Measurements from ENCODE around the gene TRAF1. TPM values are rescaled to one million over a fixed set of nuclear protein-coding genes. Genes with fewer than 3 reads are reported as not detected.

Gene TRAF1
- total RNA-seq, 1 donor from 2014 or later, result 1.4 TPM

DNA sequence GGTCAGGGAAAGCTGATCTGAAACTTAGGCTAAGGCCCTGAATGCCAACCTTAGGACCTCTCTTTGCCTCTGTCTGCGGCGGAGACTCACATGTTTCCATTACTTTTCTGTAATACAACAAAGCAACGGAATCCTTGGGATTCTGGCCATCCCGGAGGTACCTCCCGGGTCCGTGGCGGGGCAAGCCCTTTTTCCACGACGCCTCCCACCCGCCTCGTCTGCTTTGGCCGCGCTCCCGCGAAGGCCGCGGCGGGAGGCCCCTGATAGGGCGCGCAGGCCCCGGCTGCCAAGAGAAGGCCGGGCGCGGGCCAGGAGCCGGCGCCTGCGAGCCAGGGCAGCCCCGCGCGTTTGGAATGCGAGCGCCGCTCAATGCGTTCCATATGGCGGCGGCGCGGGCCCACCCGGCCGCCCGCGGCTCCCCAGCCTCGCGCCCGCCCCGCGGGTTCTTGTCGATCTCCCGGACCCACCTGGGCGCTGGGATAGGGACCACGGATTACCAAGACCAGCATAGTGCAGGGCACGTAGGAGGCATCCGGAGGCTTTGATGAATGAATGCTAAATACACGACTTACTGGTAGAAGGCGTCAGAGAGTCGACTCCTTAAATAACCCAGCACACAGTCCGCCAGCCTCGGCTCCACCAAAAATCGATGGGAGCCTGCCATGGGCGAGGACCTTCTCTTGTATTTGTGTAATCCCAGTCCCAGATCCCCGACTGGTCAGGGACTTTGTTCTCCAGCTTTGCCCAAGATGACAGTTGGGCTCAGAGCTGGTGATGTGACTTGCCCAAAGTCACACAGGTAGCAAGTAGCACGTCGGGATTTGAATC lies 32.1 kb downstream of the TRAF1 start:
- H3K27ac Mint-ChIP-seq (ENCODE audit: unreplicated experiment), result no peak overlapping the region
- peak; percentile 37 for DNase-seq (ENCODE audit: low spot score)
- H3K27me3 Mint-ChIP-seq (ENCODE audit: unreplicated experiment), result peaks cover 9% of the 10 kb centered on the region
- H3K9me3 Mint-ChIP-seq (ENCODE audit: unreplicated experiment), result no peaks in the 10 kb centered on the region
- H3K4me3 Mint-ChIP-seq (ENCODE audit: unreplicated experiment), result no peak overlapping the region
- TF ChIP-seq, protein P1, sequence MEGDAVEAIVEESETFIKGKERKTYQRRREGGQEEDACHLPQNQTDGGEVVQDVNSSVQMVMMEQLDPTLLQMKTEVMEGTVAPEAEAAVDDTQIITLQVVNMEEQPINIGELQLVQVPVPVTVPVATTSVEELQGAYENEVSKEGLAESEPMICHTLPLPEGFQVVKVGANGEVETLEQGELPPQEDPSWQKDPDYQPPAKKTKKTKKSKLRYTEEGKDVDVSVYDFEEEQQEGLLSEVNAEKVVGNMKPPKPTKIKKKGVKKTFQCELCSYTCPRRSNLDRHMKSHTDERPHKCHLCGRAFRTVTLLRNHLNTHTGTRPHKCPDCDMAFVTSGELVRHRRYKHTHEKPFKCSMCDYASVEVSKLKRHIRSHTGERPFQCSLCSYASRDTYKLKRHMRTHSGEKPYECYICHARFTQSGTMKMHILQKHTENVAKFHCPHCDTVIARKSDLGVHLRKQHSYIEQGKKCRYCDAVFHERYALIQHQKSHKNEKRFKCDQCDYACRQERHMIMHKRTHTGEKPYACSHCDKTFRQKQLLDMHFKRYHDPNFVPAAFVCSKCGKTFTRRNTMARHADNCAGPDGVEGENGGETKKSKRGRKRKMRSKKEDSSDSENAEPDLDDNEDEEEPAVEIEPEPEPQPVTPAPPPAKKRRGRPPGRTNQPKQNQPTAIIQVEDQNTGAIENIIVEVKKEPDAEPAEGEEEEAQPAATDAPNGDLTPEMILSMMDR (IDR thresholded peaks at IDR 0.05; ENCODE audit: unreplicated experiment), result no peak
- H3K4me1 Mint-ChIP-seq (ENCODE audit: unreplicated experiment), result no peaks in the 10 kb centered on the region
- H3K36me3 Mint-ChIP-seq (ENCODE audit: low read depth, unreplicated experiment), result no peaks in the 10 kb centered on the region

DNA sequence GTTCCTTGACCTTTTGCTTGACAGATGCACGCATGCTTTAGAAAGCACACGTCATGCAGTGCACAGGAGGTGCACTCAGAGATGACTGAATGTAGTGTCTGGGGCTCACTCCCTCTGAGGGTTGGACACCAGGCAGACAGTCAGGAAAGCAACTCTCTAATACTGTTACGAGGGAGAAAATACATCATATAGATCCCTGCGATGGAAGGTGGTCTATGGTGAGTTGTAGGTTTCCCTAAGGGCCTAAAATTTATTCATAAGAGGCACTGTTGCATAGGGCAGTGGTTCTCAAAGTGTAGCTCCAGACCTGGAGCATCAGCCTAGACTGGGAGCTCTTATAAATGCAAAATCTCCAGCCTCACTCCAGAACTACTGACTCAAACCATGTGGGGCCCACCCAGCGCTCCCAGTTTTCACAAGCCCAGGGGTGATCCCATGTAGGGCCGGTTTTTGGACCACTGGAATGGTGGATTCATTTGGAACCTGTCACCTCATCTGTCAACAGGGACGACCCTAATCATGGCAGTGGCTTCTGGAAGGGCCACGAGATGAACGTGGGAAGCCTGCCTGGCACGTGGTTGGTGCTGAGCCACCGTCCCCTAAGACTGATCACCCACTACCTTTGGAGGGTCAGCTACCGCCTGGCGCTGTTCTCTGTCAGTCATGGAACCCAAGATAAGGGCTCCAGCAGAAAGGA lies 32.8 kb downstream of the TRAF1 start:
- peaks cover 10% of the 10 kb centered on the region for H3K27me3 Mint-ChIP-seq (ENCODE audit: unreplicated experiment)
- H3K36me3 Mint-ChIP-seq (ENCODE audit: low read depth, unreplicated experiment), result no peaks in the 10 kb centered on the region
- H3K27ac Mint-ChIP-seq (ENCODE audit: unreplicated experiment), result no peak overlapping the region
- TF ChIP-seq, protein P1 (IDR thresholded peaks at IDR 0.05; ENCODE audit: unreplicated experiment), result no peak
- no peak for DNase-seq (ENCODE audit: low spot score)
- no peaks in the 10 kb centered on the region for H3K9me3 Mint-ChIP-seq (ENCODE audit: unreplicated experiment)
- no peaks in the 10 kb centered on the region for H3K4me1 Mint-ChIP-seq (ENCODE audit: unreplicated experiment)
- H3K4me3 Mint-ChIP-seq (ENCODE audit: unreplicated experiment), result no peak overlapping the region

DNA sequence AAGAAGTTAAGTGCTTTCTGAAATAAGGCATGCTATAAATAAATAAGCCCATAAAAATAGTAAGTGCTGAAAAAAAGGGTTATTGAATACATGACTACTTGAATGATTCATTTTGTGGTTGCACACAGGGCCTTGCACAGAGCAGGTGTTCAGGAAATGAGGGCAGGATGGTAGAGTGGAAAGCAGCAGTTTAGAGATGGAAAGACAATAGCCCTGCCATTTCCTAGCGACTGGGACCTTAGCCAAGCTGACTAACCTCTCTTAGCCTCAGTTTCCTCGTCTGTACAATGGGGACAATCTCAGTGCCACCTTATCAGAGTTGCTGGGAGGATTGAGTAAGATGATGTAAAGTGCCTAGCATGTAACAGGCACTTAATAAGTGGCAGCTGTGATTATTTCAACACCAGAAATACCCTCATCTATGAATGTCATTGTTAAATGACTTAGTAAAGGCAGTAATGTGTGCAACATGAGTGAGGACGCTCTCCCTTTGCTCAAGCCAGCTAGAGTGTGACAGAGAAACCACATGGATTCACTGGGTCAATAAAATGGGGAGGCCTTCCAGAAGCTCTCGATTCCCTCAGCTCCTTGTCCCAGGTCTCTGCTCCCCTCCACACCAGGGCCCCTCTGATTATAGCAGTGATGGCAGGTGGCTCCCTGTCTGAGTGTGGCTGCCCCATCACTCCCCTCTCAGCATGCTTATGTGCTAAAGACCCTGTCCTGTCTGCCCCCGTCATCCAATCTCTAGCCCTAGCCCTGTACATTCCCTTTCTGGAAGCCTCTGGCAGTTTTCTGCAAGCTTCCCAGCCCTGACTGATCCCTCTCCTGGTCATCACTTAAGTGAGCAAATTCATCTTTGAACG lies 33.6 kb downstream of the TRAF1 start:
- Mint-ChIP-seq H3K27me3 (ENCODE audit: unreplicated experiment) (peaks cover 10% of the 10 kb centered on the region), H3K9me3 (ENCODE audit: unreplicated experiment) (no peaks in the 10 kb centered on the region), H3K36me3 (ENCODE audit: low read depth, unreplicated experiment) (no peaks in the 10 kb centered on the region), H3K4me1 (ENCODE audit: unreplicated experiment) (no peaks in the 10 kb centered on the region), H3K27ac (ENCODE audit: unreplicated experiment) (no peak overlapping the region), H3K4me3 (ENCODE audit: unreplicated experiment) (no peak overlapping the region)
- DNase-seq (ENCODE audit: low spot score), result no peak
- TF ChIP-seq, protein P1 (IDR thresholded peaks at IDR 0.05; ENCODE audit: unreplicated experiment), result no peak

DNA sequence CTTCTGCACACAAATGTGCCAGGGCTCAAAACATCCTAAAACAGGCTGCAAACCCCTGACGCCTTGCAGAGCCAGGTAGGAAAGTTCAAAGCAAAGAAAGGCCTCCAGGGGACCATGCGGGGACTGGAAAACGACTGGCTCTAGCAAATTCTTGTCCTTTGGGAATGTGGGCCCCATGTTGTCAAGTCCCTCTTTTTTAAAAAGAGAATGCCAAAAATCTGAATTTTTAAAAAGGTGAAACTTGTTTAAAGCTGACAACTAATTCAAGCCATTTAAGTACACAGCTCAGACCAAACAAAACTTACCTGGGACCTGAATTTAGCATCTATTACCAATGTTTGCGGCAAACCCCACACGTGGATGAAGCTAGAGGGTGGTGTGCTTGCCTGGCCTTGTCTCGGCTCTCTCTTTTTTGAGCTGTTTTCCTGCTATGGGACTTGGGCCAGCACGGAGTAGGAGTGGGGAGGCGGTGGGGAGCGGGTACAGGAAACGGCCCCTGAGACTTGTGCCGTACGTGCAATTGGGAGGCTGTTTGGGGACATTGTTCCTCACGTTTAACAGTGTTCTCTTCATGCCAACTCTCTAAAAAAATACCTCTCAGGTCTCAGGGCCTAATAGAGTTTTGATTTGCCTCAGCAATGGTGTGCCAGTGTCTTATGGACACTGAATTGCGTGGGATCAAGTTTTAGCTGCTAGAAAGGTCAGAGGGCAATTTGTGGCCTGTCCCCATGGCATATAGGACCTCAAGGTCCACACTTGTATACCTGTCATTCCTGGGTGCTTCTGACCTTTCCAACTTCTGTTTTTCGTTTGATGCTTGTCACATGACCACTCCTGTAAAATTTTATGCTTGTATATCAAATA lies 34.5 kb downstream of the TRAF1 start:
- Mint-ChIP-seq H3K9me3 (ENCODE audit: unreplicated experiment) (no peaks in the 10 kb centered on the region), H3K36me3 (ENCODE audit: low read depth, unreplicated experiment) (no peaks in the 10 kb centered on the region), H3K27ac (ENCODE audit: unreplicated experiment) (no peak overlapping the region)

More for the DNA sequence above, 34.5 kb downstream of the TRAF1 start:
- DNase-seq (ENCODE audit: low spot score), result no peak
- no peaks in the 10 kb centered on the region for H3K4me1 Mint-ChIP-seq (ENCODE audit: unreplicated experiment)
- TF ChIP-seq, protein P1 (IDR thresholded peaks at IDR 0.05; ENCODE audit: unreplicated experiment), result no peak
- H3K4me3 Mint-ChIP-seq (ENCODE audit: unreplicated experiment), result no peak overlapping the region
- H3K27me3 Mint-ChIP-seq (ENCODE audit: unreplicated experiment), result peaks cover 10% of the 10 kb centered on the region
